ENCODE measurements around the gene LRRC41. TPM values are rescaled to one million over a fixed set of nuclear protein-coding genes. Genes with fewer than 3 reads are reported as not detected.

LRRC41 gene
- total and polyA plus RNA-seq, 2 experiments from 2014 or later, result 20.1 to 69.4 TPM

- peak; percentile 85 for DNase-seq (ENCODE audit: low spot score)
- H3K4me3 Mint-ChIP-seq, result peak overlapping the region; percentile 90
- no peak for TF ChIP-seq ZNF114 (CRISPR knock-in tag; IDR thresholded peaks at IDR 0.05)
- no peak for TF ChIP-seq ZNF331 (CRISPR knock-in tag; IDR thresholded peaks at IDR 0.05; ENCODE audit: low read depth)
- peak; percentile 64 to 75 for TF ChIP-seq CTCF (conservative IDR thresholded peaks at IDR 0.05; ENCODE audit: low read depth in 2 of 2)
- peaks cover 20% of the 10 kb centered on the region; the same call in 1 of the 2 replicates for H3F3A ChIP-seq (replicated peaks; ENCODE audit: low read depth)
- peak overlapping the region; percentile 73 for H3K4me3 ChIP-seq
- no peak overlapping the region for H2AFZ ChIP-seq
- H3K27me3 Mint-ChIP-seq (ENCODE audit: insufficient read depth, low read depth, poor library complexity), result peaks cover 14% of the 10 kb centered on the region
- peak overlapping the region; percentile 91 for H3K27ac Mint-ChIP-seq
- H3K79me2 ChIP-seq (replicated peaks; ENCODE audit: insufficient read depth), result peaks cover 23% of the 10 kb centered on the region
- H3K9me3 Mint-ChIP-seq, result peaks cover 2% of the 10 kb centered on the region; the same call in 1 of the 3 replicates
- H4K20me1 ChIP-seq (replicated peaks; ENCODE audit: insufficient read depth), result peaks cover 21% of the 10 kb centered on the region
- peak overlapping the region; percentile 90 for H3K27ac ChIP-seq (ENCODE audit: low read depth)
- H3K36me3 ChIP-seq (ENCODE audit: insufficient read depth), result peaks cover 22% of the 10 kb centered on the region
- peaks cover 9% of the 10 kb centered on the region for H3K4me1 ChIP-seq (ENCODE audit: insufficient read depth)
- H3K9me2 ChIP-seq (ENCODE audit: insufficient read depth), result no peaks in the 10 kb centered on the region
- ATAC-seq, result peak; percentile 44
- peaks cover 46% of the 10 kb centered on the region for H3K36me3 Mint-ChIP-seq (ENCODE audit: low read depth)
- peaks cover 12% of the 10 kb centered on the region for H3K4me1 Mint-ChIP-seq
- H3K4me2 ChIP-seq, result peak overlapping the region; percentile 84
- H3K27me3 ChIP-seq (ENCODE audit: insufficient read depth), result no peaks in the 10 kb centered on the region
These were observed 55.1 kb downstream of the LRRC41 start for GRCh38 chr1:46248122-46248920.

- peak within 1 kb of the TSS; percentile 90 for H3K27ac ChIP-seq (ENCODE audit: low read depth)
- TF ChIP-seq ZNF114 (CRISPR knock-in tag; IDR thresholded peaks at IDR 0.05) (no peak), POLR2AphosphoS5 (IDR thresholded peaks at IDR 0.05; ENCODE audit: low read depth) (peak; percentile 82), CREB1 (CRISPR knock-in tag; IDR thresholded peaks at IDR 0.05; ENCODE audit: low read depth) (peak; percentile 72), ETS1 (IDR thresholded peaks at IDR 0.05) (peak; percentile 72)
- peak within 1 kb of the TSS; percentile 84 for H3K4me2 ChIP-seq
- peaks cover 19% of the 10 kb centered on the region for H4K20me1 ChIP-seq (replicated peaks; ENCODE audit: insufficient read depth)
- H3K27me3 ChIP-seq (ENCODE audit: insufficient read depth), result no peaks in the 10 kb centered on the region
- peak within 1 kb of the TSS; percentile 73 for H3K4me3 ChIP-seq
- H3K9me2 ChIP-seq (ENCODE audit: insufficient read depth), result no peaks in the 10 kb centered on the region
- H3F3A ChIP-seq (replicated peaks; ENCODE audit: low read depth), result peaks cover 20% of the 10 kb centered on the region; the same call in 1 of the 2 replicates
- Mint-ChIP-seq H3K9me3 (peaks cover 8% of the 10 kb centered on the region), H3K27ac (peak within 1 kb of the TSS; percentile 98), H3K4me1 (peaks cover 12% of the 10 kb centered on the region), H3K4me3 (peak within 1 kb of the TSS; percentile 94), H3K36me3 (ENCODE audit: low read depth) (peaks cover 44% of the 10 kb centered on the region), H3K27me3 (ENCODE audit: insufficient read depth, low read depth, poor library complexity) (peaks cover 14% of the 10 kb centered on the region)
- H3K79me2 ChIP-seq (replicated peaks; ENCODE audit: insufficient read depth), result peaks cover 23% of the 10 kb centered on the region
- peaks cover 22% of the 10 kb centered on the region for H3K36me3 ChIP-seq (ENCODE audit: insufficient read depth)
- H3K4me1 ChIP-seq (ENCODE audit: insufficient read depth), result peaks cover 9% of the 10 kb centered on the region
- ATAC-seq (peak; percentile 90), DNase-seq (ENCODE audit: low spot score) (peak; percentile 100)
- peak within 1 kb of the TSS; percentile 80; the same call in 1 of the 2 replicates for H2AFZ ChIP-seq
These were observed 55.8 kb downstream of the LRRC41 start, which contains the start of gene RAD54L for GRCh38 chr1:46247436-46248121. TSS of gene RAD54L (plus strand) at chr1:46247763. CDS start at chr1:46248406, 643 bp downstream.

All from GM23338 (cell line).